Measurements from ENCODE around the gene ARHGDIG.

ARHGDIG gene

DNA sequence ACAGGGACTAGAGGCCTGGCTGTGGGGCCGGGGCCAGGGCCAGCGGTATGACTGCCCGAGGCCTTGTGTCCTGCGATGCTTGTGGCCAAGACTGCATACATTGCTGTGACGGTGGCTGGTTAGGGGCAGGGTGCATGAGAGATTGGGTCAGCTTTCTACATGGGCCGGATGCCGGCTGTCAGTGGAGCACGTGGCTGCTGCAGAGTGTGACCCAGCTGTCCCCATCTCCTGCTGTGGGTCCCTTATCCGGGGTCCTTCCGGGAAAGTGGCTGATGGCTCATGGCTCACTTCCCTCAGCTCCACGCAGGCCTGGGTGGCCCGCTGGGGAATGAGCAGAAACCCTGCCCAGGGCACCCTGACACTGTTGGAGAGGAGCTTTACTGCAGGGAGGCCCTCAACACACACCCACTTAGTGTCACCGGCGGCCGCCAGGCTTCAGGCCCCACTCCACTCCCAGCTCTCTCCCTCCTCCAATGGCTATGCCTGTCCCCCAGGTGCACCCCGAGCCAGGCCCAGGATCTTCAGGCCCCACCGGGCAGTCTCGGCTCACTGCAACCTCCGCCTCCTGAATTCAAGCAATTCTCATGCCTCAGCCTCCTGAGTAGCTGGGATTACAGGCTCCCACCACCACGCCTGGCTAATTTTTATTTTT, 3.8 kb upstream of the ARHGDIG start:
- H3K4me3 ChIP-seq (ENCODE audit: low read length): no peak overlapping the region
- no peak for DNase-seq (ENCODE audit: low read depth)
- TF ChIP-seq, protein P1, sequence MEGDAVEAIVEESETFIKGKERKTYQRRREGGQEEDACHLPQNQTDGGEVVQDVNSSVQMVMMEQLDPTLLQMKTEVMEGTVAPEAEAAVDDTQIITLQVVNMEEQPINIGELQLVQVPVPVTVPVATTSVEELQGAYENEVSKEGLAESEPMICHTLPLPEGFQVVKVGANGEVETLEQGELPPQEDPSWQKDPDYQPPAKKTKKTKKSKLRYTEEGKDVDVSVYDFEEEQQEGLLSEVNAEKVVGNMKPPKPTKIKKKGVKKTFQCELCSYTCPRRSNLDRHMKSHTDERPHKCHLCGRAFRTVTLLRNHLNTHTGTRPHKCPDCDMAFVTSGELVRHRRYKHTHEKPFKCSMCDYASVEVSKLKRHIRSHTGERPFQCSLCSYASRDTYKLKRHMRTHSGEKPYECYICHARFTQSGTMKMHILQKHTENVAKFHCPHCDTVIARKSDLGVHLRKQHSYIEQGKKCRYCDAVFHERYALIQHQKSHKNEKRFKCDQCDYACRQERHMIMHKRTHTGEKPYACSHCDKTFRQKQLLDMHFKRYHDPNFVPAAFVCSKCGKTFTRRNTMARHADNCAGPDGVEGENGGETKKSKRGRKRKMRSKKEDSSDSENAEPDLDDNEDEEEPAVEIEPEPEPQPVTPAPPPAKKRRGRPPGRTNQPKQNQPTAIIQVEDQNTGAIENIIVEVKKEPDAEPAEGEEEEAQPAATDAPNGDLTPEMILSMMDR (conservative IDR thresholded peaks at IDR 0.05; ENCODE audit: low read length): no peak

- no peak overlapping the region for H3K4me3 ChIP-seq (ENCODE audit: low read length)
- TF ChIP-seq, protein P1 (conservative IDR thresholded peaks at IDR 0.05; ENCODE audit: low read length): no peak
- DNase-seq (ENCODE audit: low read depth): no peak
Observed at GRCh38 chr16:278863-279366, 1.5 kb upstream of the ARHGDIG start.

DNA sequence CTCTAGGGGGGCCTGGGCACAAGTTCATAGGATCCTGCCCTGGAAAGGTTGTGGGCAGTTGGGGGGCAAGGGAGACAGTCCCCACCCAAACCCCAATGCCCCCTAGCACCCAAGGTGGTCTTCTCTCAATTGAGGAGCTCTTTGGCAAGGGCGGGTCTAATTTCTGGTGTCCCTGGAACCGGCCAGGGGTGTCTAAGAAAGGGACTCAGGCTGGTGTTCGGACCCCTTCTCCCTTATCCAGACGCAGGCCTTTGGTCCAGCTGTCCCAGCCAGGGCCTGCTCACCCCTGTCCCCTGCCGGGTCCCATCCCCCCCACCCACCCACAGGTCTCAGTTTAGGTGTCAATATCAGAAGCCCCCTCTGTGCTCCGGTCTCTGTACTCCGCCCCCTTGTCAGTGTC, 860 bp upstream of the ARHGDIG start:
- TF ChIP-seq, protein P1 (conservative IDR thresholded peaks at IDR 0.05; ENCODE audit: low read length): no peak
- DNase-seq (ENCODE audit: low read depth): no peak
- H3K4me3 ChIP-seq (ENCODE audit: low read length): no peak overlapping the region

DNA sequence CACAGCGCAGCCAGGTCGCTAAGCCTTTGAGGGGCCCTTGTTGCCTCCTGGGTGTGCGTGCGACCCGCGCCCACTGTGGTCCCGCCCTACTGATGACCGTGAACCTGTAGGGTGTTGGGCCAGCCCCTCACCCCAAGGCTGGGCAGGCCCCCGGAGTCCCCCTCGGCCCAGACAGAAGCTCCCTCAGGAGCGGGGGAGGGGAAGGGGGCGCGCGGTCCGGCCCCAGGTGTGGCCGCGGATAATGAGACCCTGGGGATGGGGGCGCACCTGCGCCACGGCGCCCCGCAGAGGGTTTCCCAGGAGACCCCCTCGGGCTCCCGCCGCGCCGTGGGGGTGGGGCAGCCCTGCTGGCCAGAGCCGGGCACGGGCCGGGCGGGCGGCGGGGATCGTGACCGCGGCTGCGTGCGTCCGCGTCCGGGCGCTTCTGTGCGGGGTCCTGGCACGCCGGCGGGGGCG, 358 bp upstream of the ARHGDIG start:
- no peak for DNase-seq (ENCODE audit: low read depth)
- H3K4me3 ChIP-seq (ENCODE audit: low read length): no peak overlapping the region
- TF ChIP-seq, protein P1 (conservative IDR thresholded peaks at IDR 0.05; ENCODE audit: low read length): no peak

DNA sequence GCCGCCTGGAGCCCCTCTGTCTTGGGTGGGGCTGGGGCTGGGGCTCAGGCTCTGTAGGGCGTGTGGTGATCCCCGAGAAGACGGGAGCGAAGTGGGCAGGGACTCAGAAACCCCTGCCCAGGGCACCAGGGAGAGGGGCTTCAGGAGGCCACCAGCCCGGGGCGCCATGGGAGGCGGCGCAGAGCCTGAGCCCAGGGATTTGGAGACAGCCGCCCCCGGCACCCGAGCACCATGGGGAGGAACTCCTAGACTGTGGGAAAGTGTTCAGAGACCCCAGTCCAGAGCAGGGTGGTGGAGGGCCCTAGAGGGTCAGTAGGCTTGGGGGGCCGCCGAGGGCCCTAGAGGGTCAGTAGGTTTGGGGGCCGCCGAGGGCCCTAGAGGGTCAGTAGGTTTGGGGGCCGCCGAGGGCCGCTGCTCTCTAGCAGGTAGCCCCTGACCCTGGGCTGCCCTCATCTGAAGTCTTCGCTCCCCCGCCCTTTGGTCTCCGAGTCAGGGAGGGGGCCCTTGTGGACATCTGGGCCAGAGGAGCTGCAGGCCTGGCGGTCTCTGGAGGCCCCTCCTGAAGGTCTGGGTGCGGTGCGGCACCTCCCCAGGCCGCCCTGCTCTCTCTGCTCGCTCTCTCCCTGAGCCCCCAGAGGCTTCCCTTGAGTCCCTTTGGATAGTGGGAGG, 734 bp downstream of the ARHGDIG start:
- no peak overlapping the region for H3K4me3 ChIP-seq (ENCODE audit: low read length)
- TF ChIP-seq, protein P1 (conservative IDR thresholded peaks at IDR 0.05; ENCODE audit: low read length): no peak
- DNase-seq (ENCODE audit: low read depth): no peak

DNA sequence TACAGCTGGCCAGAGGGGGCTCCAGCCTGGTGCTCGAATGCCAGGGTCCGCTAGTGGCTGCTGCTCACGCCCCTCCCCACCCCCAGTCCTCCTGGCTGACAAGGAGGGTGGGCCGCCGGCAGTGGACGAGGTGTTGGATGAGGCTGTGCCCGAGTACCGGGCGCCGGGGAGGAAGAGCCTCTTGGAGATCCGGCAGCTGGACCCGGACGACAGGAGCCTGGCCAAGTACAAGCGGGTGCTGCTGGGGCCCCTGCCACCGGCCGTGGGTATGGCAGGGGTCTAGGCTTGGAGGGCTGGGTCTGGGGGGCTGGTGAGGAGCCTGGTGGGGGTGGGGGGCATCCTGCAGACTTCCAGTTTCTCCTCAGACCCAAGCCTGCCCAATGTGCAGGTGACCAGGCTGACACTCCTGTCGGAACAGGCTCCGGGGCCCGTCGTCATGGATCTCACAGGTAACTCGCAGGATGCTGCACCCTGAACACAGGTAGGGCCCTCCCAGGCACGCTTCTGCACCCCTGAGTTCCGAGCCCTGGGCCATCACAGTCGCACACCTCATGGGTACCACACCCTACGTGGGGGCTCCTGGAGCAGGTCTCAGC, 1.4 kb downstream of the ARHGDIG start:
- DNase-seq (ENCODE audit: low read depth): no peak
- TF ChIP-seq, protein P1 (conservative IDR thresholded peaks at IDR 0.05; ENCODE audit: low read length): no peak
- no peak overlapping the region for H3K4me3 ChIP-seq (ENCODE audit: low read length)

Data from AG10803 (cell line).